ENCODE measurements around the gene PUM2. TPM values are rescaled to one million over a fixed set of nuclear protein-coding genes. Genes with fewer than 3 reads are reported as not detected.
"Not testable (repeated sequence)": the region's sequence is repeated elsewhere in the genome, so short reads cannot be mapped to it uniquely, and the experiment has no call there.

Gene PUM2
- total RNA-seq, 4 donors from 2014 or later = 61.5 to 140 (median 98.0) TPM

GRCh38 chr2:20370191-20370590 lies 19.5 kb upstream of the PUM2 start:
- no peak for TF ChIP-seq POLR2AphosphoS5 (IDR thresholded peaks at IDR 0.05)
- peak overlapping the region in 1 of 4 donors; percentile 0 for H3K27ac ChIP-seq

GRCh38 chr2:20369366-20369765 lies 18.7 kb upstream of the PUM2 start:
- H3K27ac ChIP-seq = no peak overlapping the region
- ATAC-seq = no peak
- no peaks in the 10 kb centered on the region for H3K36me3 ChIP-seq
- 85 to 100% methylated on average over 1 to 6 of the region's 9 CpGs for WGBS, 2 donors (ENCODE audit: low coverage in 1 of 2)
- H3K27me3 ChIP-seq = no peaks in the 10 kb centered on the region
- H3K4me3 ChIP-seq = no peak overlapping the region
- no peak for TF ChIP-seq POLR2A (IDR thresholded peaks at IDR 0.05)
- no peak for TF ChIP-seq POLR2AphosphoS5 (IDR thresholded peaks at IDR 0.05)
- no peak for TF ChIP-seq EP300 (IDR thresholded peaks at IDR 0.05)
- TF ChIP-seq CTCF (IDR thresholded peaks at IDR 0.05) = no peak
- H3K4me1 ChIP-seq = peaks cover 0 to 7% (median 0%) of the 10 kb centered on the region in 3 donors
- H3K9me3 ChIP-seq = no peaks in the 10 kb centered on the region

More at GRCh38 chr2:20370191-20370590, 19.5 kb upstream of the PUM2 start:
- ATAC-seq = peak; percentile 75
- Histone ChIP-seq H3K9me3 (no peaks in the 10 kb centered on the region), H3K36me3 (no peaks in the 10 kb centered on the region), H3K4me1 (peaks cover 0 to 7% (median 0%) of the 10 kb centered on the region in 3 donors), H3K4me3 (no peak overlapping the region), H3K27me3 (no peaks in the 10 kb centered on the region)
- 49 to 58% methylated on average over 4 to 5 of the region's 5 CpGs for WGBS, 2 donors (ENCODE audit: low coverage in 1 of 2)

- ATAC-seq = no peak
- H3K9me3 ChIP-seq = no peaks in the 10 kb centered on the region
- 60 to 68% methylated on average over 1 to 3 of the region's 3 CpGs for WGBS, 2 donors (ENCODE audit: low coverage in 1 of 2)
- no peaks in the 10 kb centered on the region for H3K27me3 ChIP-seq
- no peak overlapping the region for H3K27ac ChIP-seq
- H3K4me1 ChIP-seq = peaks cover 0 to 7% (median 0%) of the 10 kb centered on the region in 3 donors
- H3K36me3 ChIP-seq = no peaks in the 10 kb centered on the region
- TF ChIP-seq POLR2A (IDR thresholded peaks at IDR 0.05) = no peak
- no peak for TF ChIP-seq POLR2AphosphoS5 (IDR thresholded peaks at IDR 0.05)
- no peak for TF ChIP-seq EP300 (IDR thresholded peaks at IDR 0.05)
- no peak for TF ChIP-seq CTCF (IDR thresholded peaks at IDR 0.05)
- H3K4me3 ChIP-seq = no peak overlapping the region
Observed at GRCh38 chr2:20368706-20369105, 18.1 kb upstream of the PUM2 start.

- H3K27ac ChIP-seq, H3K4me1 ChIP-seq, H3K4me3 ChIP-seq, H3K9me3 ChIP-seq, H3K36me3 ChIP-seq, ATAC-seq, H3K27me3 ChIP-seq: not testable (repeated sequence)
- WGBS, 2 donors (ENCODE audit: low coverage in 1 of 2) = 93% methylated on average over 3 of the region's 3 CpGs; no CpG with 5 or more reads in 1 of the 2 donors
Observed at GRCh38 chr2:20367929-20368328, 17.3 kb upstream of the PUM2 start.

- WGBS, 2 donors (ENCODE audit: low coverage in 1 of 2) = 60% methylated on average over 1 of the region's 2 CpGs; no CpG with 5 or more reads in 1 of the 2 donors
- H3K27me3 ChIP-seq = no peaks in the 10 kb centered on the region
- H3K9me3 ChIP-seq = no peaks in the 10 kb centered on the region
- no peak for TF ChIP-seq EP300 (IDR thresholded peaks at IDR 0.05)
- no peak for TF ChIP-seq POLR2A (IDR thresholded peaks at IDR 0.05)
- no peak for TF ChIP-seq POLR2AphosphoS5 (IDR thresholded peaks at IDR 0.05)
- no peak for TF ChIP-seq CTCF (IDR thresholded peaks at IDR 0.05)
- H3K4me3 ChIP-seq = no peak overlapping the region
- H3K36me3 ChIP-seq = no peaks in the 10 kb centered on the region
- ATAC-seq = no peak
- peaks cover 0 to 7% (median 0%) of the 10 kb centered on the region in 3 donors for H3K4me1 ChIP-seq
- no peak overlapping the region for H3K27ac ChIP-seq
Observed at GRCh38 chr2:20366672-20367116, 16.1 kb upstream of the PUM2 start.

GRCh38 chr2:20365249-20365817 lies 14.7 kb upstream of the PUM2 start:
- H3K4me1 ChIP-seq = peaks cover 0 to 8% (median 0%) of the 10 kb centered on the region in 3 donors
- no peaks in the 10 kb centered on the region for H3K36me3 ChIP-seq
- 85 to 89% methylated on average over 6 to 7 of the region's 7 CpGs for WGBS, 2 donors (ENCODE audit: low coverage in 1 of 2)
- H3K27ac ChIP-seq = no peak overlapping the region
- H3K9me3 ChIP-seq = no peaks in the 10 kb centered on the region
- TF ChIP-seq POLR2AphosphoS5 (IDR thresholded peaks at IDR 0.05) = no peak
- no peak for TF ChIP-seq CTCF (IDR thresholded peaks at IDR 0.05)
- no peak for TF ChIP-seq EP300 (IDR thresholded peaks at IDR 0.05)
- TF ChIP-seq POLR2A (IDR thresholded peaks at IDR 0.05) = no peak
- ATAC-seq = no peak
- H3K27me3 ChIP-seq = no peaks in the 10 kb centered on the region
- H3K4me3 ChIP-seq = no peak overlapping the region
